Measurements from ENCODE around the gene DSCAML1.
A peak's percentile ranks its signal among the peaks of the same experiment; 100 is the strongest.

The DSCAML1 gene

GRCh38 chr11:117606211-117606610, 190.8 kb downstream of the DSCAML1 start:
- DNase-seq (ENCODE audit: low read depth), result no peak

GRCh38 chr11:117605331-117605730, 191.7 kb downstream of the DSCAML1 start:
- DNase-seq (ENCODE audit: low read depth), result no peak

GRCh38 chr11:117604336-117604995, 192.6 kb downstream of the DSCAML1 start:
- no peak for DNase-seq (ENCODE audit: low read depth)

GRCh38 chr11:117603932-117604331, 193.1 kb downstream of the DSCAML1 start:
- no peak for DNase-seq (ENCODE audit: low read depth)

GRCh38 chr11:117601006-117601708, 195.9 kb downstream of the DSCAML1 start:
- no peak for DNase-seq (ENCODE audit: low read depth)

GRCh38 chr11:117600234-117600783, 196.7 kb downstream of the DSCAML1 start:
- no peak for DNase-seq (ENCODE audit: low read depth)

GRCh38 chr11:117597071-117597470, 199.9 kb downstream of the DSCAML1 start:
- peak; percentile 25 for DNase-seq (ENCODE audit: low read depth)

GRCh38 chr11:117595440-117595839, 201.6 kb downstream of the DSCAML1 start:
- no peak for DNase-seq (ENCODE audit: low read depth)

- DNase-seq (ENCODE audit: low read depth), result no peak
Observed at GRCh38 chr11:117594721-117595120, 202.3 kb downstream of the DSCAML1 start.

GRCh38 chr11:117593065-117593464, 204.0 kb downstream of the DSCAML1 start:
- DNase-seq (ENCODE audit: low read depth), result no peak

- no peak for DNase-seq (ENCODE audit: low read depth)
Observed at GRCh38 chr11:117591316-117592039, 205.5 kb downstream of the DSCAML1 start.

- DNase-seq (ENCODE audit: low read depth), result no peak
Observed at GRCh38 chr11:117589063-117589462, 208.0 kb downstream of the DSCAML1 start.

GRCh38 chr11:117588166-117588810, 208.7 kb downstream of the DSCAML1 start:
- no peak for DNase-seq (ENCODE audit: low read depth)

GRCh38 chr11:117587416-117587815, 209.6 kb downstream of the DSCAML1 start:
- no peak for DNase-seq (ENCODE audit: low read depth)

GRCh38 chr11:117586392-117586791, 210.6 kb downstream of the DSCAML1 start:
- DNase-seq (ENCODE audit: low read depth), result no peak

GRCh38 chr11:117585631-117586030, 211.4 kb downstream of the DSCAML1 start:
- DNase-seq (ENCODE audit: low read depth), result no peak

GRCh38 chr11:117584056-117584830, 212.8 kb downstream of the DSCAML1 start:
- DNase-seq (ENCODE audit: low read depth), result no peak

GRCh38 chr11:117583063-117583801, 213.8 kb downstream of the DSCAML1 start:
- DNase-seq (ENCODE audit: low read depth), result no peak

- no peak for DNase-seq (ENCODE audit: low read depth)
Observed at GRCh38 chr11:117582433-117582832, 214.6 kb downstream of the DSCAML1 start.

GRCh38 chr11:117580866-117581265, 216.2 kb downstream of the DSCAML1 start:
- DNase-seq (ENCODE audit: low read depth), result no peak

GRCh38 chr11:117579161-117579560, 217.9 kb downstream of the DSCAML1 start:
- DNase-seq (ENCODE audit: low read depth), result no peak
